DND-41 (cell line): ENCODE data around the gene ZNF484.
"Not testable (repeated sequence)": the region's sequence is repeated elsewhere in the genome, so short reads cannot be mapped to it uniquely, and the experiment has no call there.

Experiments
- ATAC-seq: fragments of 200-7000 bp; cut with Tn5 transposase; 3 replicates; pipeline ENCODE4 v1.9.1; 2021; ENCODE audit warnings: low read depth; ENCODE audit not compliant: insufficient read depth
- DNase-seq: peaks from one replicate; pipeline ENCODE4 v3.0.0-alpha.2; 2020
- H2AFZ ChIP-seq: 2 replicates; pipeline ENCODE4 v1.6.0; 2012; ENCODE audit warnings: low read depth, low read length
- H3K27ac ChIP-seq: 2 replicates; pipeline ENCODE4 v1.5.1; 2012; ENCODE audit warnings: low read length, inconsistent platforms
- H3K27me3 ChIP-seq: fragments of 200-600 bp; sonication (generic); 2 replicates; pipeline ENCODE4 v1.6.0; 2012; ENCODE audit warnings: low read length, mild to moderate bottlenecking, inconsistent platforms; ENCODE audit not compliant: insufficient read depth, poor library complexity
- H3K36me3 ChIP-seq: 2 replicates; pipeline ENCODE4 v1.5.1; 2012; ENCODE audit warnings: low read length, inconsistent platforms; ENCODE audit not compliant: insufficient read depth
- H3K4me1 ChIP-seq: 2 replicates; pipeline ENCODE4 v1.5.1; 2012; ENCODE audit warnings: mild to moderate bottlenecking, low read length; ENCODE audit not compliant: insufficient read depth
- H3K4me2 ChIP-seq: 2 replicates; pipeline ENCODE4 v1.6.0; 2012; ENCODE audit warnings: mild to moderate bottlenecking, moderate library complexity, low read length, inconsistent platforms; ENCODE audit not compliant: insufficient read depth
- H3K4me3 ChIP-seq, 2 experiments: fragments of 200-600 bp in 1 of 2; shearing (Covaris generic) in 1 of 2; 2 replicates each; pipeline ENCODE4 v1.5.1; 2012 to 2016; ENCODE audit warnings: inconsistent platforms in 2 of 2, low read length in 2 of 2, mild to moderate bottlenecking in 2 of 2, low read depth in 1 of 2, moderate library complexity in 1 of 2
- H3K79me2 ChIP-seq: 2 replicates; pipeline ENCODE4 v1.6.0; 2012; ENCODE audit warnings: low read length, inconsistent platforms; ENCODE audit not compliant: insufficient read depth
- H3K9ac ChIP-seq: 2 replicates; pipeline ENCODE4 v1.6.0; 2012; ENCODE audit warnings: low read depth, mild to moderate bottlenecking, inconsistent platforms, low read length, moderate library complexity
- H3K9me3 ChIP-seq: 2 replicates; pipeline ENCODE4 v1.5.1; 2012; ENCODE audit warnings: low read length, moderate library complexity, mild to moderate bottlenecking, inconsistent platforms; ENCODE audit not compliant: insufficient read depth, severe bottlenecking
- H4K20me1 ChIP-seq: 2 replicates; pipeline ENCODE4 v1.6.0; 2012; ENCODE audit warnings: low read length; ENCODE audit not compliant: insufficient read depth
- EZH2 ChIP-seq: IDR thresholded peaks from 3 replicates; pipeline ENCODE4 v1.6.1; 2012; ENCODE audit warnings: borderline replicate concordance, low read depth, mild to moderate bottlenecking, moderate library complexity, low read length, inconsistent platforms; ENCODE audit not compliant: severe bottlenecking
- TF ChIP-seq, protein P1 (sequence below): IDR thresholded peaks from 2 replicates; pipeline ENCODE4 v1.5.1; 2012; ENCODE audit warnings: borderline replicate concordance, low read length, moderate library complexity, mild to moderate bottlenecking; ENCODE audit not compliant: poor library complexity, severe bottlenecking; ENCODE audit errors: extremely low read depth

The ZNF484 gene

DNA sequence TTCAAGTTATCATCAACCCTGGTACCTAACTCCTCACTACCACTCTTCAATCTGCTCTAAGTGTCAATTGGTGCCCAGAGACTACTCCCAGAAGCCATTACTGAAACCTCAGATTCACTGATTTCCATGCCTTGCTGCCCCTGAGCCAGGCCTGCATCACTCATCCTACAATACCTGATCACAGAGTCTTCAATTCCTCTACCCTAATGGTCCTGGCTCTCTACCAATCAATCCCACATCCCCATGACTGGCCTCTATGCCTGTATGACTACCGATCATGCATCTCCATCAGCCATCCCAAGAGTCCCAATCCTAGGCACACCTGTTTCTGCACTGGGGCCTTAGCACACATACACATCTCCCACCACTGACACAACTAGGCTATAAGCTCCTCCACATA lies 2.5 kb downstream of the ZNF484 start:
- no peak overlapping the region for H2AFZ ChIP-seq
- H3K4me2 ChIP-seq = peak overlapping the region; percentile 66; the same call in 1 of the 2 replicates
- H3K4me1 ChIP-seq = peaks cover 27% of the 10 kb centered on the region
- peaks cover 14% of the 10 kb centered on the region for H3K36me3 ChIP-seq
- H4K20me1 ChIP-seq = no peaks in the 10 kb centered on the region
- no peaks in the 10 kb centered on the region for H3K27me3 ChIP-seq
- peaks cover 66% of the 10 kb centered on the region for H3K79me2 ChIP-seq
- H3K27ac ChIP-seq = no peak overlapping the region
- ATAC-seq = no peak
- no peak overlapping the region for H3K9ac ChIP-seq
- TF ChIP-seq EZH2 = no peak
- TF ChIP-seq, protein P1, sequence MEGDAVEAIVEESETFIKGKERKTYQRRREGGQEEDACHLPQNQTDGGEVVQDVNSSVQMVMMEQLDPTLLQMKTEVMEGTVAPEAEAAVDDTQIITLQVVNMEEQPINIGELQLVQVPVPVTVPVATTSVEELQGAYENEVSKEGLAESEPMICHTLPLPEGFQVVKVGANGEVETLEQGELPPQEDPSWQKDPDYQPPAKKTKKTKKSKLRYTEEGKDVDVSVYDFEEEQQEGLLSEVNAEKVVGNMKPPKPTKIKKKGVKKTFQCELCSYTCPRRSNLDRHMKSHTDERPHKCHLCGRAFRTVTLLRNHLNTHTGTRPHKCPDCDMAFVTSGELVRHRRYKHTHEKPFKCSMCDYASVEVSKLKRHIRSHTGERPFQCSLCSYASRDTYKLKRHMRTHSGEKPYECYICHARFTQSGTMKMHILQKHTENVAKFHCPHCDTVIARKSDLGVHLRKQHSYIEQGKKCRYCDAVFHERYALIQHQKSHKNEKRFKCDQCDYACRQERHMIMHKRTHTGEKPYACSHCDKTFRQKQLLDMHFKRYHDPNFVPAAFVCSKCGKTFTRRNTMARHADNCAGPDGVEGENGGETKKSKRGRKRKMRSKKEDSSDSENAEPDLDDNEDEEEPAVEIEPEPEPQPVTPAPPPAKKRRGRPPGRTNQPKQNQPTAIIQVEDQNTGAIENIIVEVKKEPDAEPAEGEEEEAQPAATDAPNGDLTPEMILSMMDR = no peak
- H3K4me3 ChIP-seq = peak overlapping the region in 1 of 2 experiments; percentile 22; a peak in 1 of 4 replicates
- DNase-seq = no peak
- H3K9me3 ChIP-seq = no peaks in the 10 kb centered on the region

DNA sequence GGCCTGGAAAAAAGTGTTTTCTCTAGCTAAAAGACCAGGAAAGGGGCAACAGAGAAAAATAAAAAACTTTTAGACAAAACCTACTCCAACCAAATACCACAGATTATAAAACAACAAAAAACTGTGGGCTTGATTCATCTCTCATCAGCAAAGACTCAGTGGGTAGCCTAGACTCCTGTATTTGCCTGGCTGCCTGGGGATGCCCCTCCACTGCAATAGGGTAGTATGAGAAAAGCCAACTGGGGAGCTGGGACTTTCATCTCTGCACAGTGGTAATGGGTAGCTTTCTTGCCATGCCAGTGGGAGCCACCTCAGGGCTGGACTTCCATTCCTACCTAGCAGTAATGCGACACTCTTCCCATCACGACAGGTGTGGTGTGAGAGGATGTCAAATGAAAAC lies 7.5 kb downstream of the ZNF484 start:
- Histone ChIP-seq H3K4me3 (no peak overlapping the region), H4K20me1 (no peaks in the 10 kb centered on the region), H3K27me3 (no peaks in the 10 kb centered on the region), H3K4me1 (peaks cover 1% of the 10 kb centered on the region), H3K27ac (no peak overlapping the region), H3K9me3 (no peaks in the 10 kb centered on the region), H3K4me2 (no peak overlapping the region), H3K36me3 (peaks cover 30% of the 10 kb centered on the region), H3K79me2 (peaks cover 75% of the 10 kb centered on the region), H2AFZ (no peak overlapping the region), H3K9ac (no peak overlapping the region)
- ATAC-seq (no peak), DNase-seq (no peak)
- TF ChIP-seq EZH2 = no peak
- TF ChIP-seq, protein P1 = no peak

DNA sequence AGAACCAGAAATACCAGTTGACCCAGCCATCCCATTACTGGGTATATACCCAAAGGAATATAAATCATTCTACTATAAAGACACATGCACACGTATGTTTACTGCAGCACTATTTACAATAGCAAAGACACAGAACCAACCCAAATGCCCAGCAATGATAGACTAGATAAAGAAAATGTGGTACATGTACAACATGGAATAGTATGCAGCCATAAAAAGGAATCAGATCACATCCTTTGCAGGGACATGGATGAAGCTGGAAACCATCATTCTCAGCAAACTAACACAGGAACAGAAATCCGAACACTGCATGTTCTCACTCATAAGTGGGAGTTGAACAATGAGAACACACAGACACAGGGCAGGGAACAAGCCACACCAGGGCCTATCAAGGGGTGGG lies 11.2 kb downstream of the ZNF484 start:
- H3K4me2 ChIP-seq, H3K27me3 ChIP-seq, H3K9me3 ChIP-seq, H3K9ac ChIP-seq, DNase-seq, H3K27ac ChIP-seq, H3K4me1 ChIP-seq, H4K20me1 ChIP-seq, H2AFZ ChIP-seq, ATAC-seq, H3K4me3 ChIP-seq: not testable (repeated sequence)
- peaks cover 27% of the 10 kb centered on the region for H3K36me3 ChIP-seq
- peaks cover 69% of the 10 kb centered on the region for H3K79me2 ChIP-seq

DNA sequence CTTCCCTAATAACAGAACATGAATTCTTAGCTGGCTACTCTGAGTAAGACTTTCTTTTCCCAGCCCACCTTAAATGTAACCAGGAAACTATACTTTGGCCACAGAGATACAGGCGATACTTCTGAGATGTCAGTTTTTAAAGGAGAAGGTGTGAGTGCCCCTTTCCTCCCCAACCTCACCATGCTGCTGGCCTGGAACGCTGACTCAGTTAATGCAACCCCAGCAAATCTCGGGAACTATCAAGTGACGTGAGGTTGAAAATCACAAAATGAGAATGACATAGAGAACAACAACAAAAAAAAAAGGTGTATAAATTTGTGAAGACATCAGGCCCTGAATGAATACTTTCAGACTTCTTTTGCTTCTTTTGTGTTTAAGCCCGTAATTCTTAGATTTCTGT lies 13.7 kb downstream of the ZNF484 start:
- H3K79me2 ChIP-seq = peaks cover 61% of the 10 kb centered on the region
- no peaks in the 10 kb centered on the region for H3K27me3 ChIP-seq
- no peak overlapping the region for H3K4me2 ChIP-seq
- peaks cover 38% of the 10 kb centered on the region for H3K36me3 ChIP-seq
- peaks cover 2% of the 10 kb centered on the region; the same call in 1 of the 2 replicates for H4K20me1 ChIP-seq
- no peak overlapping the region for H3K27ac ChIP-seq
- H3K4me3 ChIP-seq = no peak overlapping the region
- TF ChIP-seq EZH2 = no peak
- ATAC-seq = no peak
- no peak overlapping the region for H3K9ac ChIP-seq
- H3K4me1 ChIP-seq = no peaks in the 10 kb centered on the region
- H3K9me3 ChIP-seq = no peaks in the 10 kb centered on the region
- DNase-seq = no peak
- H2AFZ ChIP-seq = no peak overlapping the region
